Keratinocyte (primary cell): ENCODE measurements around the gene TAPT1. TPM values are rescaled to one million over a fixed set of nuclear protein-coding genes. Genes with fewer than 3 reads are reported as not detected.
"Not testable (repeated sequence)": the region's sequence is repeated elsewhere in the genome, so short reads cannot be mapped to it uniquely, and the experiment has no call there.

Experiments
- DNase-seq: peaks from one replicate; pipeline ENCODE4 v3.0.0-alpha.2; 2011; ENCODE audit warnings: low read depth, missing footprints, low spot score
- FAIRE-seq: peaks from 2 replicates; lab custom pipeline; 2011; peaks lifted over from hg19 to GRCh38; lab: Jason Lieb, UNC
- H2AFZ ChIP-seq: 2 replicates; pipeline ENCODE4 v1.6.0; 2012; ENCODE audit warnings: low read length, control low read depth, inconsistent platforms; ENCODE audit not compliant: control insufficient read depth
- H3K27ac ChIP-seq: 2 replicates; pipeline ENCODE4 v1.5.1; 2011; ENCODE audit warnings: low read length; ENCODE audit not compliant: control insufficient read depth, insufficient read depth
- H3K27me3 ChIP-seq: 3 replicates; pipeline ENCODE4 v1.6.0; 2011; ENCODE audit warnings: low read length; ENCODE audit not compliant: control insufficient read depth, insufficient read depth; ENCODE audit errors: extremely low read depth
- H3K36me3 ChIP-seq, 2 experiments: 2 replicates in 1 of 2; 3 replicates in 1 of 2; pipeline ENCODE4 v1.5.1; 2011; ENCODE audit warnings: low read length in 2 of 2, mild to moderate bottlenecking in 1 of 2; ENCODE audit not compliant: control insufficient read depth in 2 of 2, insufficient read depth in 2 of 2; ENCODE audit errors: extremely low read depth in 1 of 2
- H3K4me1 ChIP-seq: 3 replicates; pipeline ENCODE4 v1.5.1; 2011; ENCODE audit warnings: low read length; ENCODE audit not compliant: control insufficient read depth, insufficient read depth; ENCODE audit errors: extremely low read depth
- H3K4me2 ChIP-seq: 3 replicates; pipeline ENCODE4 v1.6.0; 2011; ENCODE audit warnings: low read depth, low read length; ENCODE audit not compliant: control insufficient read depth, insufficient read depth; ENCODE audit errors: extremely low read depth
- H3K4me3 ChIP-seq, 3 experiments: fragments of 200-600 bp in 1 of 3; sonication (generic) in 1 of 3; 2 replicates in 2 of 3; 3 replicates in 1 of 3; pipeline ENCODE4 v1.5.1; 2011 to 2016; ENCODE audit warnings: low read length in 3 of 3, mild to moderate bottlenecking in 3 of 3, control low read depth in 2 of 3, inconsistent platforms in 1 of 3, low read depth in 1 of 3, mixed read lengths in 1 of 3, mixed run types in 1 of 3, moderate library complexity in 1 of 3; ENCODE audit not compliant: control insufficient read depth in 2 of 3, insufficient read depth in 2 of 3; ENCODE audit errors: extremely low read depth in 1 of 3
- H3K79me2 ChIP-seq: 2 replicates; pipeline ENCODE4 v1.6.0; 2012; ENCODE audit warnings: low read length; ENCODE audit not compliant: control insufficient read depth, insufficient read depth
- H3K9ac ChIP-seq: 3 replicates; pipeline ENCODE4 v1.6.0; 2011; ENCODE audit warnings: low read length; ENCODE audit not compliant: control insufficient read depth, insufficient read depth; ENCODE audit errors: extremely low read depth
- H3K9me1 ChIP-seq: 3 replicates; pipeline ENCODE4 v1.6.0; 2011; ENCODE audit warnings: low read length; ENCODE audit not compliant: control insufficient read depth, insufficient read depth; ENCODE audit errors: extremely low read depth
- H3K9me3 ChIP-seq: 2 replicates; pipeline ENCODE4 v1.5.1; 2012; ENCODE audit warnings: low read depth, low read length; ENCODE audit not compliant: control insufficient read depth
- H4K20me1 ChIP-seq: 3 replicates; pipeline ENCODE4 v1.6.0; 2011; ENCODE audit warnings: low read length; ENCODE audit not compliant: control insufficient read depth, insufficient read depth; ENCODE audit errors: extremely low read depth
- EZH2 ChIP-seq: IDR thresholded peaks from one replicate; pipeline ENCODE4 v1.6.1; 2012; ENCODE audit warnings: inconsistent platforms, mild to moderate bottlenecking, low read length, moderate library complexity
- dilution Hi-C: fragments of 300-500 bp; cut with MboI; formaldehyde crosslinking; loops from one replicate; pipeline ENCODE4 v1.7.0; 2020; ENCODE audit warnings: low sequenced_read_pairs; ENCODE audit not compliant: extremely low pct_ligation_motif_present
- polyA plus RNA-seq, 5 experiments: library from polyadenylated mRNA; depleted of rRNA in 3 of 5; stranded (reverse) in 3 of 5; stranded (forward) in 1 of 5; unstranded in 1 of 5; fragments of >200 nt; gene quantifications; 1 replicate in 1 of 5; 2 replicates in 3 of 5; 3 replicates in 1 of 5; pipeline versions ENCODE4 v1.2.1 to v1.2.3, GENCODE V29; 2011 to 2012; ENCODE audit warnings: missing spikeins in 2 of 5, low read depth in 1 of 5, low replicate concordance in 1 of 5
- TF ChIP-seq, protein P1 (sequence below), 3 experiments: IDR thresholded peaks in 1 of 3; conservative IDR thresholded peaks in 1 of 3; optimal IDR thresholded peaks in 1 of 3; 2 replicates in 2 of 3; 3 replicates in 1 of 3; pipeline versions ENCODE3 to v1.5.1; 2011; ENCODE audit warnings: low read length in 3 of 3, mild to moderate bottlenecking in 3 of 3, moderate library complexity in 2 of 3, control low read depth in 1 of 3, inconsistent platforms in 1 of 3; ENCODE audit not compliant: insufficient read depth in 2 of 3; ENCODE audit errors: extremely low read depth in 1 of 3

TAPT1 gene
- polyA plus RNA-seq, 1 donor (not counting 4 experiments of a cell fraction or from before 2014, with no cell fraction given) = 10.7 TPM

GRCh38 chr4:16154451-16154850 lies 71.8 kb downstream of the TAPT1 start:
- Histone ChIP-seq H3K9me1 (no peaks in the 10 kb centered on the region), H3K4me3 (no peak overlapping the region), H4K20me1 (no peaks in the 10 kb centered on the region), H2AFZ (no peak overlapping the region), H3K27me3 (no peaks in the 10 kb centered on the region), H3K79me2 (no peaks in the 10 kb centered on the region), H3K9me3 (no peaks in the 10 kb centered on the region), H3K36me3 (no peaks in the 10 kb centered on the region), H3K4me2 (no peak overlapping the region), H3K9ac (no peak overlapping the region), H3K27ac (no peak overlapping the region), H3K4me1 (no peaks in the 10 kb centered on the region)
- dilution Hi-C loops = no loop called here
- TF ChIP-seq, protein P1, sequence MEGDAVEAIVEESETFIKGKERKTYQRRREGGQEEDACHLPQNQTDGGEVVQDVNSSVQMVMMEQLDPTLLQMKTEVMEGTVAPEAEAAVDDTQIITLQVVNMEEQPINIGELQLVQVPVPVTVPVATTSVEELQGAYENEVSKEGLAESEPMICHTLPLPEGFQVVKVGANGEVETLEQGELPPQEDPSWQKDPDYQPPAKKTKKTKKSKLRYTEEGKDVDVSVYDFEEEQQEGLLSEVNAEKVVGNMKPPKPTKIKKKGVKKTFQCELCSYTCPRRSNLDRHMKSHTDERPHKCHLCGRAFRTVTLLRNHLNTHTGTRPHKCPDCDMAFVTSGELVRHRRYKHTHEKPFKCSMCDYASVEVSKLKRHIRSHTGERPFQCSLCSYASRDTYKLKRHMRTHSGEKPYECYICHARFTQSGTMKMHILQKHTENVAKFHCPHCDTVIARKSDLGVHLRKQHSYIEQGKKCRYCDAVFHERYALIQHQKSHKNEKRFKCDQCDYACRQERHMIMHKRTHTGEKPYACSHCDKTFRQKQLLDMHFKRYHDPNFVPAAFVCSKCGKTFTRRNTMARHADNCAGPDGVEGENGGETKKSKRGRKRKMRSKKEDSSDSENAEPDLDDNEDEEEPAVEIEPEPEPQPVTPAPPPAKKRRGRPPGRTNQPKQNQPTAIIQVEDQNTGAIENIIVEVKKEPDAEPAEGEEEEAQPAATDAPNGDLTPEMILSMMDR (optimal IDR thresholded peaks at IDR 0.05 in 1 of 3, IDR thresholded peaks at IDR 0.05 in 1 of 3, conservative IDR thresholded peaks at IDR 0.05 in 1 of 3; ENCODE audit: extremely low read depth in 1 of 3, insufficient read depth in 2 of 3, low read length in 3 of 3) = no peak
- no peak for TF ChIP-seq EZH2
- FAIRE-seq = no peak
- DNase-seq = no peak

DNA sequence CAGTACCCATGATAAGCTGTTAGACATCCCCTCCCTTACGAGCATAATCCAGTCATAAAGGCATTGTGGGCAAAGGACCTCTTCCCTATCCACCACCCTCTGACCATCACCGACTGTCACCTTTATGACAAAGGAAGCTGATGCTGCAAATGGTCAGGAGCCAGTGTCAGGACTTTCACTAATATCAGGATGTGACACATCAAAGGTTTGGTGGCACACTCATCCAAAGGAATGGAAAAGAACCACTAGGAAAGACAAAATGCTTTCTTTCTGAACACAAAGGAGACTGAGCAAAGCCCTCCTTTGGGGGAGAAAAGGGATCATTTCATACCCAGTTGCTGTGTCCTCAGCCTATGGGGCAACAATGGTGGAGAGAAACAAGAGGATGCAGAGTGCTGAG lies 75.6 kb downstream of the TAPT1 start:
- H3K9ac ChIP-seq = no peak overlapping the region
- no peaks in the 10 kb centered on the region for H3K4me1 ChIP-seq
- H3K4me2 ChIP-seq = no peak overlapping the region
- H3K9me1 ChIP-seq = no peaks in the 10 kb centered on the region
- H2AFZ ChIP-seq = no peak overlapping the region
- H3K9me3 ChIP-seq = no peaks in the 10 kb centered on the region
- no peaks in the 10 kb centered on the region for H3K79me2 ChIP-seq
- H4K20me1 ChIP-seq = no peaks in the 10 kb centered on the region
- H3K4me3 ChIP-seq = no peak overlapping the region
- TF ChIP-seq EZH2 = no peak
- TF ChIP-seq, protein P1 (optimal IDR thresholded peaks at IDR 0.05 in 1 of 3, IDR thresholded peaks at IDR 0.05 in 1 of 3, conservative IDR thresholded peaks at IDR 0.05 in 1 of 3; ENCODE audit: extremely low read depth in 1 of 3, insufficient read depth in 2 of 3, low read length in 3 of 3) = no peak
- no peak overlapping the region for H3K27ac ChIP-seq
- dilution Hi-C loops = no loop called here
- H3K36me3 ChIP-seq = no peaks in the 10 kb centered on the region
- FAIRE-seq (no peak), DNase-seq (no peak)
- peaks cover 2% of the 10 kb centered on the region for H3K27me3 ChIP-seq

DNA sequence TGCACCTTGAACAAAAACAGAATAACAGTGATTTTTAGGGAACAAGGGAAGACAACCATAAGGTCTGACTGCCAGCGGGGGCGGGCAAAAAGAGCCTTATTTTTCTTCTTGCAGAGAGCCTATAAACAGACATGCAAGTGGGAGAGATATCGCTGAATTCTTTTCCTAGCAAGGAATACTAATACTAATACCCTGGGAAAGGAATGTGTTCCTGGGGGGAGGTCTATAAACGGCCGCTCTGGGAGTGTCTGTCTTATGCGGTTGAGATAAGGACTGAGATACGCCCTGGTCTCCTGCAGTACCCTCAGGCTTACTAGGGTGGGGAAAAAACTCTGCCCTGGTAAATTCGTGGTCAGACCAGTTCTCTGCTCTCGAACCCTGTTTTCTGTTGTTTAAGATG lies 81.4 kb downstream of the TAPT1 start:
- FAIRE-seq, H2AFZ ChIP-seq, dilution Hi-C loops: not testable (repeated sequence)

More for the DNA sequence above, 81.4 kb downstream of the TAPT1 start:
- H3K36me3 ChIP-seq, DNase-seq, H4K20me1 ChIP-seq, H3K4me3 ChIP-seq, H3K9me3 ChIP-seq, H3K27ac ChIP-seq, H3K79me2 ChIP-seq, H3K4me2 ChIP-seq, H3K9me1 ChIP-seq, H3K27me3 ChIP-seq, H3K9ac ChIP-seq, H3K4me1 ChIP-seq: not testable (repeated sequence)
